HepG2 (cell line): Measurements from ENCODE around the gene SALL4.

Experiments
- EP300 ChIP-seq, 3 experiments: sonication (generic) in 1 of 3; formaldehyde crosslinking in 1 of 3; IDR thresholded peaks; 2 replicates each; pipeline versions ENCODE4 v1.5.1 to v1.6.1; 2011 to 2020; ENCODE audit warnings: low read depth in 2 of 3, low read length in 2 of 3, borderline replicate concordance in 1 of 3, improper control_type of control experiment in 1 of 3, mild to moderate bottlenecking in 1 of 3, missing genetic modification reagents in 1 of 3, moderate library complexity in 1 of 3
- NR2F2 ChIP-seq: IDR thresholded peaks from 2 replicates; pipeline ENCODE4 v1.6.1; 2012; ENCODE audit warnings: low read depth, inconsistent platforms, borderline replicate concordance
- PTBP1 ChIP-seq: fragments of 200-400 bp; formaldehyde crosslinking; IDR thresholded peaks from 2 replicates; pipeline ENCODE4 v1.6.1; 2018; ENCODE audit warnings: low read length, low read depth; ENCODE audit not compliant: poor library complexity, severe bottlenecking
- RAD21 ChIP-seq: fragments of 450-650 bp; formaldehyde crosslinking; IDR thresholded peaks from 2 replicates; pipeline ENCODE4 v1.5.0; 2020; ENCODE audit warnings: mild to moderate bottlenecking
- SAFB2 ChIP-seq: sonication (generic); formaldehyde crosslinking; IDR thresholded peaks from 2 replicates; pipeline ENCODE4 v1.5.1; 2020; ENCODE audit warnings: missing genetic modification reagents, low read depth, mild to moderate bottlenecking, borderline replicate concordance
- SPEN ChIP-seq: sonication (generic); formaldehyde crosslinking; IDR thresholded peaks from 2 replicates; pipeline ENCODE4 v1.5.1; 2020; ENCODE audit warnings: low read depth, mild to moderate bottlenecking, missing genetic modification reagents
- U2AF1 ChIP-seq: fragments of 200-400 bp; formaldehyde crosslinking; optimal IDR thresholded peaks from 2 replicates; pipeline ENCODE3; 2017; ENCODE audit warnings: mild to moderate bottlenecking, low read depth, low read length
- ZFP37 ChIP-seq: sonication (generic); formaldehyde crosslinking; IDR thresholded peaks from 2 replicates; pipeline ENCODE4 v1.4.0; 2020; ENCODE audit warnings: missing genetic modification reagents, borderline replicate concordance
- ZIK1 ChIP-seq: sonication (generic); formaldehyde crosslinking; IDR thresholded peaks from 2 replicates; pipeline ENCODE4 v1.5.0; 2020; ENCODE audit warnings: mild to moderate bottlenecking, low read depth, missing genetic modification reagents, borderline replicate concordance
- ZNF615 ChIP-seq: sonication (generic); formaldehyde crosslinking; IDR thresholded peaks from 2 replicates; pipeline ENCODE4 v1.5.0; 2020; ENCODE audit warnings: mild to moderate bottlenecking, missing genetic modification reagents, borderline replicate concordance
- ZNF652 ChIP-seq: IDR thresholded peaks from 2 replicates; pipeline ENCODE4 v1.6.1; 2016; ENCODE audit warnings: low read depth, borderline replicate concordance
- ZZZ3 ChIP-seq: sonication (generic); formaldehyde crosslinking; IDR thresholded peaks from 2 replicates; pipeline ENCODE4 v1.4.0; 2020; ENCODE audit warnings: missing genetic modification reagents, mild to moderate bottlenecking, borderline replicate concordance
- TF ChIP-seq, protein P1 (sequence below): sonication (generic); formaldehyde crosslinking; IDR thresholded peaks from 2 replicates; pipeline ENCODE4 v1.5.0; 2020; ENCODE audit warnings: mild to moderate bottlenecking, missing genetic modification reagents, moderate library complexity

- TF ChIP-seq ZNF615 (CRISPR knock-in tag) = no peak
- TF ChIP-seq ZFP37 (CRISPR knock-in tag) = no peak
- TF ChIP-seq, protein P1, sequence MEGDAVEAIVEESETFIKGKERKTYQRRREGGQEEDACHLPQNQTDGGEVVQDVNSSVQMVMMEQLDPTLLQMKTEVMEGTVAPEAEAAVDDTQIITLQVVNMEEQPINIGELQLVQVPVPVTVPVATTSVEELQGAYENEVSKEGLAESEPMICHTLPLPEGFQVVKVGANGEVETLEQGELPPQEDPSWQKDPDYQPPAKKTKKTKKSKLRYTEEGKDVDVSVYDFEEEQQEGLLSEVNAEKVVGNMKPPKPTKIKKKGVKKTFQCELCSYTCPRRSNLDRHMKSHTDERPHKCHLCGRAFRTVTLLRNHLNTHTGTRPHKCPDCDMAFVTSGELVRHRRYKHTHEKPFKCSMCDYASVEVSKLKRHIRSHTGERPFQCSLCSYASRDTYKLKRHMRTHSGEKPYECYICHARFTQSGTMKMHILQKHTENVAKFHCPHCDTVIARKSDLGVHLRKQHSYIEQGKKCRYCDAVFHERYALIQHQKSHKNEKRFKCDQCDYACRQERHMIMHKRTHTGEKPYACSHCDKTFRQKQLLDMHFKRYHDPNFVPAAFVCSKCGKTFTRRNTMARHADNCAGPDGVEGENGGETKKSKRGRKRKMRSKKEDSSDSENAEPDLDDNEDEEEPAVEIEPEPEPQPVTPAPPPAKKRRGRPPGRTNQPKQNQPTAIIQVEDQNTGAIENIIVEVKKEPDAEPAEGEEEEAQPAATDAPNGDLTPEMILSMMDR (CRISPR knock-in tag) = no peak
- TF ChIP-seq ZIK1 (CRISPR knock-in tag) = no peak
- no peak for TF ChIP-seq SAFB2 (CRISPR knock-in tag)
- TF ChIP-seq NR2F2 = no peak
- no peak for TF ChIP-seq SPEN
- TF ChIP-seq ZZZ3 (CRISPR knock-in tag) = no peak
- no peak for TF ChIP-seq EP300 (IDR thresholded peaks at IDR 0.05; ENCODE audit: low read depth in 2 of 2, low read length in 2 of 2)
- TF ChIP-seq EP300 (CRISPR knock-in tag; IDR thresholded peaks at IDR 0.05; ENCODE audit: borderline replicate concordance) = no peak
- no peak for TF ChIP-seq ZNF652 (CRISPR knock-in tag)
- TF ChIP-seq U2AF1 = no peak
- TF ChIP-seq RAD21 (CRISPR knock-in tag) = no peak
- no peak for TF ChIP-seq PTBP1
These were observed 28.2 kb upstream of the SALL4 start for GRCh38 chr20:51830538-51830937.
